ENCODE data around the gene NDUFAF2. TPM values are rescaled to one million over a fixed set of nuclear protein-coding genes. Genes with fewer than 3 reads are reported as not detected.

Gene NDUFAF2
- total RNA-seq, 1 donor from 2014 or later: 21.3 TPM

GRCh38 chr5:60993425-60993824 lies 48.4 kb downstream of the NDUFAF2 start:
- Mint-ChIP-seq H3K9me3 (peaks cover 37% of the 10 kb centered on the region), H3K27ac (no peak overlapping the region), H3K4me1 (no peaks in the 10 kb centered on the region), H3K27me3 (ENCODE audit: low read depth) (no peaks in the 10 kb centered on the region), H3K4me3 (no peak overlapping the region), H3K36me3 (peaks cover 10% of the 10 kb centered on the region)
- no peak for TF ChIP-seq CTCF (IDR thresholded peaks at IDR 0.05; ENCODE audit: unreplicated experiment)
- DNase-seq (ENCODE audit: low spot score in 2 of 2, unreplicated experiment in 2 of 2): no peak

GRCh38 chr5:60993875-60994571 lies 49.0 kb downstream of the NDUFAF2 start:
- DNase-seq (ENCODE audit: low spot score in 2 of 2, unreplicated experiment in 2 of 2): no peak
- H3K36me3 Mint-ChIP-seq: peaks cover 10% of the 10 kb centered on the region

GRCh38 chr5:60996368-60996767 lies 51.4 kb downstream of the NDUFAF2 start:
- peaks cover 8% of the 10 kb centered on the region for H3K36me3 Mint-ChIP-seq
- no peak overlapping the region for H3K27ac Mint-ChIP-seq
- H3K4me3 Mint-ChIP-seq: no peak overlapping the region
- H3K9me3 Mint-ChIP-seq: peaks cover 20% of the 10 kb centered on the region
- no peaks in the 10 kb centered on the region for H3K27me3 Mint-ChIP-seq (ENCODE audit: low read depth)
- no peaks in the 10 kb centered on the region for H3K4me1 Mint-ChIP-seq
- DNase-seq (ENCODE audit: low spot score in 2 of 2, unreplicated experiment in 2 of 2): no peak
- no peak for TF ChIP-seq CTCF (IDR thresholded peaks at IDR 0.05; ENCODE audit: unreplicated experiment)

More at GRCh38 chr5:60993875-60994571, 49.0 kb downstream of the NDUFAF2 start:
- H3K4me3 Mint-ChIP-seq: no peak overlapping the region
- TF ChIP-seq CTCF (IDR thresholded peaks at IDR 0.05; ENCODE audit: unreplicated experiment): no peak
- no peaks in the 10 kb centered on the region for H3K4me1 Mint-ChIP-seq
- no peak overlapping the region for H3K27ac Mint-ChIP-seq
- peaks cover 31% of the 10 kb centered on the region for H3K9me3 Mint-ChIP-seq
- H3K27me3 Mint-ChIP-seq (ENCODE audit: low read depth): no peaks in the 10 kb centered on the region

- Mint-ChIP-seq H3K9me3 (peaks cover 11% of the 10 kb centered on the region), H3K27me3 (ENCODE audit: low read depth) (no peaks in the 10 kb centered on the region), H3K4me1 (no peaks in the 10 kb centered on the region), H3K36me3 (peaks cover 8% of the 10 kb centered on the region), H3K27ac (no peak overlapping the region), H3K4me3 (no peak overlapping the region)
- DNase-seq (ENCODE audit: low spot score in 2 of 2, unreplicated experiment in 2 of 2): no peak
- no peak for TF ChIP-seq CTCF (IDR thresholded peaks at IDR 0.05; ENCODE audit: unreplicated experiment)
Observed at GRCh38 chr5:60997721-60998120, 52.7 kb downstream of the NDUFAF2 start.

GRCh38 chr5:61000887-61001286 lies 55.9 kb downstream of the NDUFAF2 start:
- no peaks in the 10 kb centered on the region for H3K4me1 Mint-ChIP-seq
- no peak overlapping the region for H3K4me3 Mint-ChIP-seq
- H3K36me3 Mint-ChIP-seq: no peaks in the 10 kb centered on the region
- TF ChIP-seq CTCF (IDR thresholded peaks at IDR 0.05; ENCODE audit: unreplicated experiment): no peak
- H3K27ac Mint-ChIP-seq: no peak overlapping the region
- DNase-seq (ENCODE audit: low spot score in 2 of 2, unreplicated experiment in 2 of 2): no peak
- H3K9me3 Mint-ChIP-seq: peaks cover 7% of the 10 kb centered on the region
- H3K27me3 Mint-ChIP-seq (ENCODE audit: low read depth): no peaks in the 10 kb centered on the region
